Aorta (tissue), 5 donors: ENCODE measurements around the gene ZYX. TPM values are rescaled to one million over a fixed set of nuclear protein-coding genes. Genes with fewer than 3 reads are reported as not detected.

Source experiments
- ATAC-seq: fragments of 200-7000 bp; cut with Tn5 transposase; one replicate; pipeline ENCODE4 v1.9.1; 2022; ENCODE audit warnings: moderate library complexity; ENCODE audit not compliant: low FRiP score
- DNase-seq, 2 donors: peaks; one replicate each; pipeline ENCODE4 v3.0.0-alpha.2; 2020
- H3K27ac ChIP-seq, 2 donors: one replicate each; pipeline ENCODE4 v1.5.1; 2013; ENCODE audit warnings: low read length in 2 of 2, mild to moderate bottlenecking in 2 of 2, moderate library complexity in 2 of 2, control low read depth in 1 of 2, inconsistent platforms in 1 of 2, low read depth in 1 of 2
- H3K27me3 ChIP-seq, 2 donors: one replicate each; pipeline ENCODE4 v1.6.1; 2013; ENCODE audit warnings: control low read depth in 1 of 2, low read length in 1 of 2, mild to moderate bottlenecking in 1 of 2, moderate library complexity in 1 of 2; ENCODE audit not compliant: insufficient read depth in 2 of 2, control insufficient read depth in 1 of 2
- H3K36me3 ChIP-seq, 2 donors: one replicate each; pipeline ENCODE4 v1.6.1; 2013; ENCODE audit warnings: control low read depth in 1 of 2, low read length in 1 of 2, mild to moderate bottlenecking in 1 of 2; ENCODE audit not compliant: insufficient read depth in 2 of 2, control insufficient read depth in 1 of 2
- H3K4me1 ChIP-seq, 2 donors: one replicate each; pipeline ENCODE4 v1.6.1; 2013; ENCODE audit warnings: low read length in 2 of 2, control low read depth in 1 of 2, mild to moderate bottlenecking in 1 of 2, moderate library complexity in 1 of 2; ENCODE audit not compliant: insufficient read depth in 2 of 2, control insufficient read depth in 1 of 2
- H3K4me3 ChIP-seq, 2 donors: one replicate each; pipeline ENCODE4 v1.5.1; 2013; ENCODE audit warnings: low read length in 2 of 2, control low read depth in 1 of 2, mild to moderate bottlenecking in 1 of 2
- H3K9me3 ChIP-seq: one replicate; pipeline ENCODE4 v1.6.1; 2013; ENCODE audit warnings: mild to moderate bottlenecking, low read length; ENCODE audit not compliant: control insufficient read depth
- WGBS, 2 donors: extraction: QIAGEN DNeasy Blood & Tissue Kit; methylation state at CpG; one replicate each; pipeline ENCODE4 v1.1.7; 2013; 5-methylcytosine and 5-hydroxymethylcytosine counted together
- intact Hi-C, 2 donors: fragments of 100-400 bp; cut with DNase I; formaldehyde crosslinking; loops; one replicate each; pipeline versions ENCODE4 v1.14.2 to v1.15.0; 2022
- polyA plus RNA-seq, 2 donors: library from polyadenylated mRNA; stranded (reverse); fragments of 200-250 nt; gene quantifications; one replicate each; pipeline ENCODE4 v1.2.3, GENCODE V29; 2013
- total RNA-seq, 2 donors: library from RNA; stranded (reverse); fragmentation: NEBNext Ultra II Directional; extraction: Animal tissue kit (Norgen Biotek cat#: 25700); gene quantifications; one replicate each; pipeline ENCODE4 v1.2.1, GENCODE V29; 2021
- donor health status: healthy with polysubstance abuse.
- donor health status: Bipolar disorder and iron deficiency.
- donor health status: DM: no; HTN: no; CAD: no.
- donor health status: DM: no; HTN: no; CAD: no.
- donor health status: DM: yes; HTN: yes; CAD: no.

ZYX gene
- total and polyA plus RNA-seq, 4 donors, result 131 to 499 (median 306) TPM

DNA sequence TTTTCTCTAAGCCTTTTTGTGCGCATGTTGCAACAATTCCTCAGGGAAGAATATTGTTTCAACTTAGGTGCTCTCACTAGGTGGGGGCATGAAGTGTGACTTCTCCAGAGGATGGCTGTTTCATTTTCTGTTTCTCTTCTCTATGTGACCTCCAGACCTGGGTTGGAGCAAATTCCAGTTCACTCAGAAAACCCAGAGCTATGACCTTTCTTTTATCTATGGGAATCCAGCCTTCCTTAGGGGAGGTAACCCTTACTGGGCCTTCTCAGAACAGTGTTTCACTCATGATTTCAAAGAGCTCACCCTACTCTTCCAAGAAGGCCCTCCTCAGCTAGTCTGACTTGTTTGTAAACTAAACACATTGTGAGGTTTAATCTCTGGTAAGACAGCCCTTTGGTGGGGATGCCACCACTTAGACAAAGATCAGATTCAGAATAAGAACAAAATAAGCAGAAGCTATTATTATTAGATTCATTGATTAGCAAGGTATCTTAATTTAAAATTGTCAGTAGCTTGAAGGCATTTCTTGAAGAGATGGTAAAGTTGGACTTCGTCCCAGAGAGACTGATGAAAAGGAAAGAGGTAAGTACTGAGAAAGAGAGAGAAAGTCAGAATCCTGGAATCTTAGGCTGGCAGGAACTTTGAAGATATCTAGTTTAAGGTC lies 45.5 kb downstream of the ZYX start:
- DNase-seq, result no peak
- 88 to 93% methylated on average over 2 of the region's 2 CpGs for WGBS, 2 donors
- intact Hi-C loops, result no loop called here

DNA sequence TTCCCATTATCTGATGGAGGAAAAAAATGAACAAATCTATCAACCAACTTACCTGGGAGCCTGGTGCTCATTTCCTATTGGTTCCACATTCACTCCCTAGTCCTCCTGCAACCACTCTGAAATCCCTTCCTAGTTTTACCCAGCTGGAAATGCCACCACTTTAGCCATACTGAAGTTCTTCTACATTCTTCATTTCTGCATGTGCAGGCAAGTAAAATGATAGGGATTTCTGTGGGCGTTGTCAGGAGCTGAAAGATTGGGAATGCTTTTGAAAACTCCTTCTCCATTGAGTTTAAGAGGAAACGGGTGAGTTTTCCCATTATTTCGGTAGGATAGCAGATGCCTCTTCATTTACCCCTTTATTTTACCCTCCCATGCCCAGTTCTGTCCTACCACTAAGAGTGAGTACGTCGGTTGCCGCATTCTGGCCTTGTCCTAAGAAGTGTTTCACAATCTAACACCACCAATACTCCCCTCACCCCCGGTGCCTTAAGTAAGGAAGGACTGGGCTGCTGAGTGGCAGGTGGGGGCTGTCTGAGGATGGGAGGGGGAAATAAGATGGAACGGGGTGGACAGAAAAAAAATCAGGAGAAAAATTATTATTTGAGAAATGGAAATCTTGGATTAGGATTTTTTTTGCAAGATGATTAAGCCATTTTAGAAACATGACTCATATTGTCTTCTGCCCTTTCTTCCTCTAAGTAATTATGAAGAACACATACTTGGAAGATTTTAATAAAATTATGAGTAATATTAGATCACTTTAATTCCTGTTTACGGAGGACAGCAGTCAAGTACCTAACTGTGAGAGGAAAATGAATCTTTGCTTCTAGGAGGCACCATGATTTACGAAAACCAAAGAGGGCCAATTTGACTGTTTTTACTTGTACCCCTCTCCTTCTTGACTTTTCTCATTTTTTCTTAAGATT lies 48.9 kb downstream of the ZYX start:
- no peak overlapping the region for H3K4me3 ChIP-seq
- no peaks in the 10 kb centered on the region for H3K9me3 ChIP-seq
- intact Hi-C loops, result no loop called here
- WGBS, 2 donors, result 82 to 85% methylated on average over 10 of the region's 10 CpGs
- no peak for ATAC-seq
- H3K36me3 ChIP-seq, result no peaks in the 10 kb centered on the region
- no peaks in the 10 kb centered on the region for H3K27me3 ChIP-seq
- DNase-seq, result no peak
- H3K27ac ChIP-seq, result no peak overlapping the region
- H3K4me1 ChIP-seq, result no peaks in the 10 kb centered on the region

More for the DNA sequence above, 45.5 kb downstream of the ZYX start:
- no peaks in the 10 kb centered on the region for H3K9me3 ChIP-seq
- no peak overlapping the region for H3K27ac ChIP-seq
- no peaks in the 10 kb centered on the region for H3K4me1 ChIP-seq
- no peak for ATAC-seq
- no peaks in the 10 kb centered on the region for H3K27me3 ChIP-seq
- no peaks in the 10 kb centered on the region for H3K36me3 ChIP-seq
- no peak overlapping the region for H3K4me3 ChIP-seq

DNA sequence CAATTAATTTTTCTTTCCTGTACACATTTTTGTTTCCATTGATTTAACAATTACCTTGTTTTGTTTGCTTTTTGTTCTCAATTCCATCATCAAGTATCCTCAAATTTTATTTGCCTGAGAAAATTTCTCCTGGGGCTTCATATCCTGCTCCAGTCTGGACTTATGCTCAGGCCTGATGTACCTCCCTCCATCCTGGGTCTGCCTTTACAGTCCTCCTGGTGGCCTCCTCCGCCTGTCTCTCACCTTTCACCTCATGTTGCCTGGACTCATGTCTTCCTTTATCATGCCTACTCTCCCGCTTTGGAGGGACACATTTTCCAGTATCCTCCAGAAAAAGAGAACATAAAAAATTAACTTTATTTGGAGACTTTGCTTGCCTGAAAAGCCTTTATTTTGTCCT lies 50.0 kb downstream of the ZYX start:
- DNase-seq (no peak), ATAC-seq (no peak)
- Histone ChIP-seq H3K36me3 (no peaks in the 10 kb centered on the region), H3K27me3 (no peaks in the 10 kb centered on the region), H3K27ac (no peak overlapping the region), H3K9me3 (no peaks in the 10 kb centered on the region), H3K4me3 (no peak overlapping the region), H3K4me1 (no peaks in the 10 kb centered on the region)
- WGBS, 2 donors, result 49 to 68% methylated on average over 2 of the region's 2 CpGs
- intact Hi-C loops, result no loop called here

DNA sequence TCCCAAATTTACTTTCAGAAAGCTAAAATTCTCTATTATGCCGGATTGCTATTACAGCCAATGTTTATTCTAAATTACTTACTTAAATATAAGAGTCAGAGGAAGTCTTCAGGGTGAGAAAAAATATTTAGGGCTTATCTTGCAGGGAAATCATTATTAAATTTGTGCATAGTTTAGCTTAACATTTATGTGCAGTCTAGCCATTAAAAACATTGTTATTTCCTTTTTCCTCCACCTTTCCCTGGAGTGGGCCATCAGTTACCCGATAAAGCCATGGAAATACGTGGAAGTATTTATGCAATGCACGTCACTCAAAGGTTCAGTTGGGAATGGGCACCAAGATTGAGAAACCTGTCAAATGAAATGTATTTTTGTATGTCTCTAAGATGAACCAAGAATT lies 52.6 kb downstream of the ZYX start:
- WGBS, 2 donors, result 45 to 60% methylated on average over 4 of the region's 4 CpGs
- no peak for DNase-seq
- ATAC-seq, result no peak
- no peak overlapping the region for H3K27ac ChIP-seq
- no peak overlapping the region for H3K4me3 ChIP-seq
- H3K27me3 ChIP-seq, result no peaks in the 10 kb centered on the region
- intact Hi-C loops, result no loop called here
- no peaks in the 10 kb centered on the region for H3K4me1 ChIP-seq
- no peaks in the 10 kb centered on the region for H3K36me3 ChIP-seq
- no peaks in the 10 kb centered on the region for H3K9me3 ChIP-seq

DNA sequence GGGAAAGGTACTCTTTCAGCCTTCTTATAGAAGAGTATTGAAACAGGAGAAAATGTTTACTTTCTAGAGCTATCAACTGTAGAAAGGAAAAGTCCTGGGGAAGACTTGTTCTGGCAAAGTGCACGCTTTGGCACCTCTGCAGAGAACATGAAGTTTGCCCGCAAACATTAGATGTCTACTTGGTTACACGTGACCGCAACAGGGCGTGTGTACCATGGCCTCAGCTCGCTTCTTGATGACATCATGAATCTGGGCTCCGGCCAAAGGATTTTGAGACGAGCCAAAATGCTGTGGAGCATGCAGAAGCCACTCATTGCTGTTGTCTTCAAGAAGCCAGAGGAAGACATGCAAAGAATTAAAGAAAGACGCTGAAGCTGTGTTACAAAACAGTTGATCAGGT lies 53.5 kb downstream of the ZYX start:
- H3K27ac ChIP-seq, result no peak overlapping the region
- H3K9me3 ChIP-seq, result no peaks in the 10 kb centered on the region
- DNase-seq (peak; percentile 57 to 78), ATAC-seq (no peak)
- no peak overlapping the region for H3K4me3 ChIP-seq
- no peaks in the 10 kb centered on the region for H3K27me3 ChIP-seq
- no peaks in the 10 kb centered on the region for H3K36me3 ChIP-seq
- H3K4me1 ChIP-seq, result no peaks in the 10 kb centered on the region
- intact Hi-C loops, result no loop called here
- WGBS, 2 donors, result 57% methylated on average over 9 of the region's 9 CpGs

DNA sequence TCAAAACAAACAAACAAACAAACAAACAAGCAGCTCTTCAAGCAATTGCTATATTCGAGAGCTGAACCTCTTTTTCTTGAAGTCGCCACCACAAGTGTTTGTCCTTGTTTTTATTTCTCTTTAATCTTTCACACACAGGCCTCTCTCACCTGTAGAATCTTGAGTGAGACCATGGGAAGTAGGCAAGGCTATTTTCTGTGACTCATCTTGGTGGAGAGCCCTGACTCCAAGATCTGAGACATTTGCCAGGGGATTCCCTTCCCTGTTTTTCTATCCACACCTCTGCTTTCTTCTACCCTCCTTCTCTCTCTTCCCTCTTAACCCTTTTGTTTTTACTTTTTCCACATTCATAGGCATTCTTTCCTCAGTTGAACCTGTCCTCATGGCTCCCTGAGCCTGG lies 54.1 kb downstream of the ZYX start:
- H3K4me1 ChIP-seq, result no peaks in the 10 kb centered on the region
- H3K36me3 ChIP-seq, result no peaks in the 10 kb centered on the region
- H3K4me3 ChIP-seq, result no peak overlapping the region
- ATAC-seq, result no peak
- no peak for DNase-seq
- no peak overlapping the region for H3K27ac ChIP-seq
- intact Hi-C loops, result no loop called here
- no peaks in the 10 kb centered on the region for H3K9me3 ChIP-seq
- no peaks in the 10 kb centered on the region for H3K27me3 ChIP-seq
- 92 to 96% methylated on average over 2 of the region's 2 CpGs for WGBS, 2 donors

DNA sequence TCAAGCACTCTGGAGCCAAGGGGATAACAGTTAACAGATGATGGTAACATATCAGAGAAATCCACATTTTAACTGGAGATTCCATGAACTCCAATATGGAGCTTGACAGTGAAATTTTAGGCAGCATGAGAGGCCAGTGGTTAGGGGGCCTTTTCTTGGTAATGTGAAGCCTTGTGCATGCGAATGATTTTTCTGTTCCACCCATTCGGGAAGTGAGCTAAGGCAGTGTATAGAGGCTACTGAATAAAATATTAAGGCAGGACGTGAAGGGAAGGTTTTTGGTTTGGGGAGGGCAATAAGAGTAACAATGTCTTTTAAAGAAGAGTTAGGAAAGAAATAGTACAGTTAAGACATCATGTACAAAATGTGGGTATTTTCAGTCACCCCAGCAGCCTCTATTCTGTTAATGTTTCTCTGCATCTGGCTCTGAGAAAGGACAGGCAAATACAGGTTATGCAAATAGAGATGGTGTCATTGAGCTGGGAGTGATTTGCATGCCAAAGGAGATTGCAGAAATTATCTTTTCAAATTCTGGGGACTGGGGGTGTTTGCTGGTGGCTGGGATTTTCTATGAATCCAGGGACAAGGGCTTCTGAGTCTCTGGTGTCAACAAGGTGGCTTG lies 55.3 kb downstream of the ZYX start:
- 88 to 91% methylated on average over 3 of the region's 3 CpGs for WGBS, 2 donors
- H3K4me1 ChIP-seq, result no peaks in the 10 kb centered on the region
- DNase-seq (no peak), ATAC-seq (no peak)
- no peak overlapping the region for H3K27ac ChIP-seq
- no peak overlapping the region for H3K4me3 ChIP-seq
- no peaks in the 10 kb centered on the region for H3K36me3 ChIP-seq
- no peaks in the 10 kb centered on the region for H3K9me3 ChIP-seq
- no peaks in the 10 kb centered on the region for H3K27me3 ChIP-seq
- intact Hi-C loops, result no loop called here

DNA sequence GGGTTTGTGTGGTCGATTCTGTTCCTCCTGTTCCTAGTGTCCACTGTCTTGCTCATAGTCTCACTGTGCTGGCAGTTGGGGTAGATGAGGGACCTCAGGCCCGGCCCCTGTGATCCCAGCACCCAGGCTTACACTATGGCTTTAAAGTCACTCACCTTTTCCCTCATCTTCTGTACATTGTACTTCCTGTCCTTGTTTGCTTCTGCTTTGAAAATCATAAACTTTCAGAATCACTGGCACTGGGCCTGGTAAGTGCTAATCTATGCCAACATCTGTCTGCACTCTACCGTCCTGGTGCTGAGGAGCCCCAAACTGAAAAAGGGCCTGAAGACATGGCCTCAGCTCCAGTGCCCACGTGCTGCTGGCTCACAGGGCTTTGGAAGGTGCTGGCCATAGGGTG lies 56.4 kb downstream of the ZYX start:
- H3K27ac ChIP-seq, result no peak overlapping the region
- H3K36me3 ChIP-seq, result no peaks in the 10 kb centered on the region
- no peak for DNase-seq
- intact Hi-C loops, result no loop called here
- H3K4me3 ChIP-seq, result no peak overlapping the region
- H3K27me3 ChIP-seq, result no peaks in the 10 kb centered on the region
- no peak for ATAC-seq
- WGBS, 2 donors, result 55 to 57% methylated on average over 4 of the region's 4 CpGs
- H3K9me3 ChIP-seq, result no peaks in the 10 kb centered on the region
- H3K4me1 ChIP-seq, result no peaks in the 10 kb centered on the region
